Activated CD8-positive, alpha-beta memory T cell treated with anti-CD3 and anti-CD28 coated beads, Interleukin-2, amount 50 U/mL, for 24 hours (primary cell): ENCODE data around the gene MKRN2OS.
"Not testable (repeated sequence)": the region's sequence is repeated elsewhere in the genome, so short reads cannot be mapped to it uniquely, and the experiment has no call there.

Experiments used
- DNase-seq: peaks from one replicate; pipeline ENCODE4 v3.0.0-alpha.2; 2020; ENCODE audit errors: extremely low read depth

MKRN2OS gene

DNA sequence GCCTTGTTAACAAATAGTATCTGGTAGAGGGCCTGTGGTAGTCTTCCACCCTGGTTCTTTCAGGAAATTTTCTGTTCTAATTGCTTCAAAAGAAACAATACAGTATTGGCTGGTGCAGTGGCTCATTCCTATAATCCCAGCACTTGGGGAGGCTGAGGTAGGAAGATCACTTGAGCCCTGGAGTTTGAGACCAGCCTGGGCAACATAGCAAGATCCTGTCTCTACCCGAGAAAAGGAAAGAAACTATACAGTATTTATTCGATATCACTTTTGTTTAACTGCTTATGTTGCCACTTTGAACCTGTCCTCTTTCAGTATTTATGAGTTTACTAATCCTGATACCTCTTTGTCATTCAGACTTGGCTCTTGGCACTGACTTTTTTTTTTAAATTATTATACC is 16.1 kb upstream of the MKRN2OS start:
- DNase-seq: no peak

GRCh38 chr3:12560505-12561190 is 15.3 kb upstream of the MKRN2OS start:
- DNase-seq: no peak

GRCh38 chr3:12559520-12559919 is 14.2 kb upstream of the MKRN2OS start:
- DNase-seq: no peak

GRCh38 chr3:12558706-12559105 is 13.4 kb upstream of the MKRN2OS start:
- no peak for DNase-seq

DNA sequence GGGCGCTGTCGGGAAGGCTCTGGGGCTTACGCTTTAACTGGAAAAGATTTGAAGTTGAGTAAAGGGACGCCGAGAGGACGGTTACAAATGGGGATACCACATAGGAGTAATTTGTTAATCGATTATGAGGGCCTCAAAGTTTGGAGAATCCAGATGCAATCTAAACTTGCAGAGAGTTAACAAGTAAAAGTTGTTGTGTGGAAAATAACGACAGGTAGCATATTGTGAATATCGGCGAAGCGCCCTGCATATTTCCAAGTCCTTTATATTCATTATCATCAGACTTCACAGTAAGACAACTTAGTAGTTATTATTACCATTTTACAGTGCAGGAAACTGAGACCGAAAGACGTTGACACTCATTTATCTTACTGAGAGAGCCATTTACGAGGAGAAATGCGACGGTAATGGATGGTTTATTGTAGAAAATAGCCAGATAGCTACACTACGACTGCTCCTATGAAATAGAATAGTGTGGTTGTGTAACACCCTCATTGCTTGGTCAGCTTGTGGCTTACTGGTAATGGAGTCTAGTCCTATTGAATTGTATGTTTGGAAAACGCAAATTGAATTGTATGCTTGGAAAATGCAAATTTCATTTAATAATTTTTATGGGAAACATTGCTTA is 12.3 kb upstream of the MKRN2OS start:
- no peak for DNase-seq

DNA sequence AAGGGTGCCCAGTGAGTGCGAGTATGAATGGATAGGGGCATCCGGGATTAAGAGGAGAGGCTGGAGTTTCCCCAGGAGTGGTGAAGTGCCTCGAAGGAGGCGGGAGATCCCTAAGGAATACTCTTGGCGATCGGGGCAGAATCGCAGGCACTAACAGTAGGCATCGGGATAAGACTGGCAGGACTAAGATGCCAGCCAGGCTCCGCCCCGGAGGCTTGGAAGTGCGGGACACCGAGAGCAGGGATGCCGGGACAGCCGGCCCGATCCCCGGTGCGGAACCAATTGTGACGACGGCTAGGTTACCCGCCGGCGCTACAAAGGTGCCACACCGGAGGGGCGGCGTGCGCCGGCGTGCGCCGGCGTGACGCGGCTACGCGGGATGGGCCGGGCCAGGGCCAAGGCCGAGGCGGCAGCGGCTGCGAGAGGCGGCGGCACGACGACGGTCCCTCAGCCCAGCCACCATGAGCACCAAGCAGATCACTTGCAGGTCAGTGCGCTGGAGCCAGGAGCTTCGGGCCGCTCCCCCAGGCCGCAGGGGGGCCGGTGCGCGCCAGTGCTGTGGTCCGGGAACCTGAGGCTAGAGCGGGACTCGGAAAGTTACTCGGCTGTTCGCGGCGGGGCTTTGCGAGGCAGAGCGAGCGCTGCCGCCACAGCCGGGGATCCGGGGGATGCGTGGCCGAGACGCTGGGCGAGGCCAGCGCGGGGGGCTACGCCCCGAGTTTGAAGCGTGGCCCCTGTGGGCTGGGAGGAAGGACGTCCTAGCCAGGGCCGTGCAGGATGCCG is 11.6 kb upstream of the MKRN2OS start, which contains the start of gene MKRN2:
TSS of gene MKRN2 (plus strand) at position 398 of the 783 bp plus-strand sequence. CDS start at position 462, 64 bp downstream.
- peak; percentile 54 for DNase-seq

- no peak for DNase-seq
Measured at GRCh38 chr3:12556314-12556689, 11.0 kb upstream of the MKRN2OS start.

DNA sequence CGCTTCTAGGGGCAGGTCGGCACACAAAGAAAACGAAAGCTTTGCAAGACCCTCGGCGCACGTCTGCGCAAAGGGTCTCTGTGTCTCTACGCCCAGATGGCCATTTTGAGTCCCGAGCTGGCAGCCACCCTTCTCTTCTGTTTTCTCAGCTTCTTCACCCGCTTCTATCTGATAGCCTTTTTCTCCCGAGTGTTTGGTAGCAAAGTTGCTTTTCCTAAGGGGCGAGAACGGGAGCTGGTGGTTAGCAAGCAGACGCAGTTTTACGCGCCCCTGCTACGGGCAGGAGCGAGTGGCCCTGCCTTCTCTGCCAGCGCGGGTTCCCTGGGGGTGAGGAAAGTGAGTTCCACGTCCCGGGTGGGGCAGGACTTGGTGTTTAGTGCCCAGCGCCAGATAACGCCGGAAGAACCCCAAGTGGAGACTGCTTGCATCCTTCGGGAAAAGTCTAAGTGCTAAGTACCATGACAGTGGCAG is 8.7 kb upstream of the MKRN2OS start:
- no peak for DNase-seq

GRCh38 chr3:12549971-12550760 is 4.9 kb upstream of the MKRN2OS start:
- no peak for DNase-seq

- DNase-seq: no peak
Measured at GRCh38 chr3:12544652-12545472, 437 bp downstream of the MKRN2OS start.

GRCh38 chr3:12543497-12543896 is 1.8 kb downstream of the MKRN2OS start:
- not testable (repeated sequence) for DNase-seq

DNA sequence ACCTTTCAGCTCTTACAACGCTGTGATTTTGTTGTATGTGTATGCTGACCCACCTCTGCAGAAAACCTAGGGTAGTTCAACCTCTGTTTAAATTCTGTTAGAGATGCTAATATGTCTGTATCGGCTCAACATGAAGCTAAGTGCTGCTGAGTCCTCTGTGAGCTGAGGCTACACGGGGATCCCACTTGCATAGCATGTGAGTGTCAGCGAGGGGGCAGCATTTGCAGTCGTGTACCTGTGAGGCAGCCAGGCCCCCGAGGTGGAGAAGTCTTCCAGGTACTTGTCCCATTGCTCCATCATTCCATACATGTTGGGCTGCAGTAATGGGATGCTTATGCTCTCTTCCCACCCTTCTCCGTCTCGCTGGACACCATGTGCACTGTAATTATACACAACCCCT is 3.7 kb downstream of the MKRN2OS start:
- DNase-seq: no peak

DNA sequence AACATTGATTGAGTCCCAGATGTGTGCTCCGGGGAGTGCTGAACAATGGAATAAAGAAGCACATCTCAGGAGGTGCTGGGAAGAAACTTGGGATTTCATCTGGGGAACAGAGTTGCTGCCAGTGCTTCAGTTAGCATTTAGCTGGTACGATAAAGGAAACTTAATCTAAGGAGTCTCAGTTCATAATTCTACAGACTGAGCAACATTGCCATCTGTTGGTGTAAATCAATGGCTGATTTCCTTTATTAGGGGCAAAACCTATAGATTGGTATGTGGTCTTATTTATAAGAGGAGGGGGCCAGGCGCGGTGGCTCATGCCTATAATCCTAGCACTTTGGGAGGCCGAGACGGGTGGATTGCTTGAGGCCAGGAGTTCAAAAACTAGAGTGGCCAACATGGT is 8.9 kb downstream of the MKRN2OS start:
- DNase-seq: no peak

DNA sequence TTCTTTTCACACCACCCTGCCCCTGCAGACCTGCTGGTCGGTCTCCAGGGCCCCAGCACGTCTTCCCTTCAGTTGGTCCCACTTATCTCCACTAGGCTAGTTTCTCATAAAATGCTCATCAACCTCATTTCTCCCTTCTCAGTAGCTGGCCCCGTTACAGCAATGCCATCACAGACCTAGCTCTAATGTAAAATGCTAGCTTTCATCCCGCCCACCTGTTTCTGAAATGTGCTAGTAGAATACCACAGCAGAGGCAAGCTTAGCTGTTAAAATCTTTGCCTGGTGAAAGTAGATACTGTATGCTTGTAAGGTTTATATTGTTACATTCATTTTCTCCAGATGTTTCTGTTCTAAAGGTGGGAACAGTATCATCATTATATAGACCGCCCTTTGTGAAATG is 13.1 kb downstream of the MKRN2OS start:
- DNase-seq: no peak

- no peak for DNase-seq
Measured at GRCh38 chr3:12527757-12528143, 17.5 kb downstream of the MKRN2OS start.

- DNase-seq: no peak
Measured at GRCh38 chr3:12522721-12523120, 22.6 kb downstream of the MKRN2OS start.

GRCh38 chr3:12521010-12521409 is 24.3 kb downstream of the MKRN2OS start:
- DNase-seq: no peak

DNA sequence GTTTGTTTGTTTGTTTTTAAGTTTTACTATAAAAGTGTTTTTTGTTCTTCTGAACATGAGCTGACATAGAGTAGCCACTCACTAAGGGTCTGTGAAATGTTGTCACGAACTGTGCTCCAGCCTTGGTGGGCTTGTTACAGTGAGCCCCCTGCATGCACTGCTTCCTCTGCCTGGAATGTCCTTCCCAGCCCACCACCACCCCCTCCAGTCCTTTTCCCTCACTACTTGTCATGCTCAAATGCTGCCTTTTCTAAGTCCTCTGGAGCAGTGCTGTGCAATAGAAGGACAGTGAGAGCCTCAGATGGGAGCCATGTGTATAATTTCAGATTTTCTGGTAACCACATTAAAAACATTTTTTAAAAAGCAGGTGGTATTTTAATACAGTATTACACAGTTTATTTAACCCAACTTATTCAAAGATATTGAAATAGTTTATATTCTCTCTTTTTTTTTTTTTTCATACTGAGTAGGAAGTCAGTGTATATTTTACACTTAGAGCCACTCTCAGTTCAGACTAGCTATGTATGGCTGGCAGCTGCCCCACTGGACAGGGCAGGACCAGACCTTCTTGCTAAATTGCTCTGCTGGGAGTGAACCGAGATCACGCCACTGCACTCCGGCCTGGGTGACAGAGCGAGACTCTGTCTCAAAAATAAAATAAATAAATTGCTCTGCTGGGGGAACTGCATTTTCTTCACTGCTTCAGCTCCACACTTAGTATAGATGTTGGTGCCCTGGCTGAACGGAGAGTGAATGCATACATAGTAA is 26.9 kb downstream of the MKRN2OS start:
- no peak for DNase-seq

- no peak for DNase-seq
Measured at GRCh38 chr3:12516873-12517272, 28.4 kb downstream of the MKRN2OS start.

- no peak for DNase-seq
Measured at GRCh38 chr3:12515631-12516030, 29.7 kb downstream of the MKRN2OS start.
